Jurkat, Clone E6-1 (cell line): ENCODE data around the gene PITPNC1.
"Not testable (repeated sequence)": the region's sequence is repeated elsewhere in the genome, so short reads cannot be mapped to it uniquely, and the experiment has no call there.

Experiments
- DNase-seq: peaks from one replicate; pipeline ENCODE4 v3.0.0-alpha.2; 2011; ENCODE audit warnings: low read depth, low spot score
- H3K4me3 ChIP-seq: 2 replicates; pipeline ENCODE4 v1.5.1; 2011; ENCODE audit warnings: mild to moderate bottlenecking, low read length, control low read depth, moderate library complexity

Gene PITPNC1

GRCh38 chr17:67390646-67391361, 13.7 kb downstream of the PITPNC1 start:
- H3K4me3 ChIP-seq, result no peak overlapping the region
- no peak for DNase-seq

GRCh38 chr17:67392111-67392510, 15.0 kb downstream of the PITPNC1 start:
- DNase-seq, result no peak
- H3K4me3 ChIP-seq, result no peak overlapping the region

GRCh38 chr17:67393809-67394397, 16.8 kb downstream of the PITPNC1 start:
- H3K4me3 ChIP-seq, result no peak overlapping the region
- DNase-seq, result no peak

- H3K4me3 ChIP-seq, result no peak overlapping the region
- no peak for DNase-seq
Measured at GRCh38 chr17:67399676-67400075, 22.6 kb downstream of the PITPNC1 start.

- no peak for DNase-seq
Measured at GRCh38 chr17:67400193-67400592, 23.1 kb downstream of the PITPNC1 start.

GRCh38 chr17:67401106-67401505, 24.0 kb downstream of the PITPNC1 start:
- no peak overlapping the region for H3K4me3 ChIP-seq
- no peak for DNase-seq

More at GRCh38 chr17:67400193-67400592, 23.1 kb downstream of the PITPNC1 start:
- H3K4me3 ChIP-seq, result no peak overlapping the region

GRCh38 chr17:67401598-67402504, 24.8 kb downstream of the PITPNC1 start:
- no peak overlapping the region for H3K4me3 ChIP-seq
- no peak for DNase-seq

- no peak for DNase-seq
- no peak overlapping the region for H3K4me3 ChIP-seq
Measured at GRCh38 chr17:67403065-67403464, 26.0 kb downstream of the PITPNC1 start.

GRCh38 chr17:67403483-67403882, 26.4 kb downstream of the PITPNC1 start:
- no peak for DNase-seq
- no peak overlapping the region for H3K4me3 ChIP-seq

GRCh38 chr17:67408455-67408830, 31.4 kb downstream of the PITPNC1 start:
- not testable (repeated sequence) for DNase-seq, H3K4me3 ChIP-seq

GRCh38 chr17:67411397-67411796, 34.3 kb downstream of the PITPNC1 start:
- no peak for DNase-seq
- no peak overlapping the region for H3K4me3 ChIP-seq

- DNase-seq, result no peak
- H3K4me3 ChIP-seq, result no peak overlapping the region
Measured at GRCh38 chr17:67412032-67412431, 35.0 kb downstream of the PITPNC1 start.

- DNase-seq, result no peak
- no peak overlapping the region for H3K4me3 ChIP-seq
Measured at GRCh38 chr17:67412941-67413340, 35.9 kb downstream of the PITPNC1 start.

- DNase-seq, result no peak
- H3K4me3 ChIP-seq, result no peak overlapping the region
Measured at GRCh38 chr17:67413388-67413787, 36.3 kb downstream of the PITPNC1 start.

GRCh38 chr17:67414130-67414529, 37.0 kb downstream of the PITPNC1 start:
- no peak for DNase-seq
- no peak overlapping the region for H3K4me3 ChIP-seq

GRCh38 chr17:67414559-67414958, 37.5 kb downstream of the PITPNC1 start:
- H3K4me3 ChIP-seq, result no peak overlapping the region
- no peak for DNase-seq

- H3K4me3 ChIP-seq, result no peak overlapping the region
- no peak for DNase-seq
Measured at GRCh38 chr17:67415291-67415690, 38.2 kb downstream of the PITPNC1 start.

GRCh38 chr17:67417507-67417906, 40.4 kb downstream of the PITPNC1 start:
- DNase-seq, result no peak
- no peak overlapping the region for H3K4me3 ChIP-seq

GRCh38 chr17:67420994-67421393, 43.9 kb downstream of the PITPNC1 start:
- no peak overlapping the region for H3K4me3 ChIP-seq
- DNase-seq, result no peak

GRCh38 chr17:67421869-67422273, 44.8 kb downstream of the PITPNC1 start:
- H3K4me3 ChIP-seq, result no peak overlapping the region
- peak; percentile 79 for DNase-seq
